Astrocyte of the hippocampus (primary cell): ENCODE measurements around the gene AP2S1.
"Not testable (repeated sequence)": the region's sequence is repeated elsewhere in the genome, so short reads cannot be mapped to it uniquely, and the experiment has no call there.

Experiments
- DNase-seq: peaks from one replicate; pipeline ENCODE4 v3.0.0; 2011; ENCODE audit warnings: low read depth, low spot score

The AP2S1 gene

GRCh38 chr19:46868025-46868802 lies 17.6 kb upstream of the AP2S1 start:
- DNase-seq, result no peak

- DNase-seq, result no peak
Measured at GRCh38 chr19:46867170-46867569, 16.5 kb upstream of the AP2S1 start.

GRCh38 chr19:46866407-46867136 lies 15.9 kb upstream of the AP2S1 start:
- no peak for DNase-seq

GRCh38 chr19:46863818-46864629 lies 13.4 kb upstream of the AP2S1 start:
- DNase-seq, result peak; percentile 93

GRCh38 chr19:46862974-46863632 lies 12.5 kb upstream of the AP2S1 start:
- DNase-seq, result no peak

- DNase-seq, result no peak
Measured at GRCh38 chr19:46862503-46862834, 11.8 kb upstream of the AP2S1 start.

GRCh38 chr19:46861691-46862502 lies 11.3 kb upstream of the AP2S1 start:
- peak; percentile 50 for DNase-seq

- no peak for DNase-seq
Measured at GRCh38 chr19:46860846-46861690, 10.4 kb upstream of the AP2S1 start, which contains the start of gene ARHGAP35. Gene ARHGAP35 (plus strand): TSS chr19:46860997. CDS start chr19:46918676, 57,679 bp downstream.

GRCh38 chr19:46860125-46860845 lies 9.6 kb upstream of the AP2S1 start:
- peak; percentile 100 for DNase-seq

- no peak for DNase-seq
Measured at GRCh38 chr19:46859637-46860124, 9.0 kb upstream of the AP2S1 start.

GRCh38 chr19:46856062-46857022 lies 5.7 kb upstream of the AP2S1 start:
- DNase-seq, result peak; percentile 98

GRCh38 chr19:46854698-46855097 lies 4.1 kb upstream of the AP2S1 start:
- DNase-seq, result not testable (repeated sequence)

- DNase-seq, result no peak
Measured at GRCh38 chr19:46852830-46853229, 2.2 kb upstream of the AP2S1 start.

GRCh38 chr19:46849610-46850009 lies 1.0 kb downstream of the AP2S1 start:
- peak; percentile 34 for DNase-seq

GRCh38 chr19:46848389-46848788 lies 2.3 kb downstream of the AP2S1 start:
- no peak for DNase-seq

GRCh38 chr19:46847528-46847927 lies 3.1 kb downstream of the AP2S1 start:
- DNase-seq, result no peak

GRCh38 chr19:46845959-46846459 lies 4.6 kb downstream of the AP2S1 start:
- DNase-seq, result no peak

GRCh38 chr19:46844067-46844489 lies 6.6 kb downstream of the AP2S1 start:
- DNase-seq, result no peak
